Medulla oblongata (tissue), 1 donor: ENCODE results near the gene SLC22A12.

Source experiments
- DNase-seq: peaks from one replicate; pipeline ENCODE4 v3.0.0-alpha.2; 2015; ENCODE audit errors: extremely low spot score

Gene SLC22A12

DNA sequence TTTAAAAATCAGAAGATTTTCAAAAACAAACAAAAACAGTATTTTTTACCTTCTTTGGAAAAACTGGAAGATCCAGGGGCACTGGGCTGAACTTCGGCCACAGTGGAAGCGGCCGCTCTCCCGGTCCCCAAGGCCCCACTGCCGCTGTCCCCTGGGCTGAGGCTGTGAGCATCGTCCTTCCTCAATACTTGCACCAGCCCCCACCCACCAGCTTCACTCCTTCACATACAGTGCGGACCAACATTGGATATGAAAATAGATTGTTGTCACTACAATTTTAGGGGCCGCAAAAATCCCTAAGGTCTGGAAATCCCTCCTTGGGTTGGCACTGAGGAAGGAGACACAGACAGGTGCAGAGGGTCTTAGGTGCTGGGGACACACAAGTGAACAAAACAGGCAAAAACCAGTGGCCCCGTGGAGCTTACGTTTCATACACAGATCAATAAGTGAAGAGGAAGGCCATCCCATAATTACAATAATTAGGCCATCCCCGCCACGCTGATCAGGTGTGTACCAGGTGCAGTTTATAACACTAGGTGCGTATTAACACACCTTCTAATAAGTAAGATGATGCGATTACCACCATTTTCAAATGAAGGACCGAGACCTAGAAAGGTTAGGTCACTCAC, 28.2 kb upstream of the SLC22A12 start:
- DNase-seq = no peak

DNA sequence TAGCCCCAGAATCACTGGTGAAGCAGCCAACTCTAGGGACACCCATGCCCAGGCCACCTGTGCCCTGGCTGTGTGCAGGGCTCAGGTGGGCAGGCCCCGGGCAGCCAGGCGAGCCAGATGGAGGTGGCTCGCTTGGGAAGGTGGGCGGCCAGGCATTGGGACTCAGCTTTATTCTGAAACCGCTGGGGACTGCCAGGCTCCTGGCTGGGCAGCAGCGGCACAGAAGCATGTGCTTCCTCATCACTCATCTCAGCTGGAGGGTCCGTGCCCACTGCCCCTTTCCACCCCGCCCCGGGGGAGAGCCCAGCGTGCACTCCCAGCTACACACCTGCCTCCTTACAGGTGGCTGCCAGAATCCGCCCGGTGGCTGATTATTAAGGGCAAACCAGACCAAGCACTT, 27.1 kb upstream of the SLC22A12 start:
- no peak for DNase-seq

DNA sequence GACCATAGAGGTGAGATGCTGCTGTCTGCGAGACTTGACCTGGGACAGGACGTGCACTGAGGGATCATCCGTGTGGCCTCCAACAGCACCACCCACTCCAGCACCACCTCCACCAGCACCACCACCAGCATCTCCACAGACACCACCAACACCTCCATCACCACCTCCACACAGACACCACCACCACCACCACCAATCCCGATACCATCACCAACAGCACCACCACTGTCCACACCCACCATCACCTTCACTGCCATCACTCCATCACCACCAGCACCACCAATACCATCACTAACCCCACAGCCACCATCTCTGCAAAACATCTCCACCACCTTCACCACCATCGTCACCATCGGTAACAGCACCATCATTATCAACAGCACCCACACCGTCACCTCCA, 26.6 kb upstream of the SLC22A12 start:
- no peak for DNase-seq

DNA sequence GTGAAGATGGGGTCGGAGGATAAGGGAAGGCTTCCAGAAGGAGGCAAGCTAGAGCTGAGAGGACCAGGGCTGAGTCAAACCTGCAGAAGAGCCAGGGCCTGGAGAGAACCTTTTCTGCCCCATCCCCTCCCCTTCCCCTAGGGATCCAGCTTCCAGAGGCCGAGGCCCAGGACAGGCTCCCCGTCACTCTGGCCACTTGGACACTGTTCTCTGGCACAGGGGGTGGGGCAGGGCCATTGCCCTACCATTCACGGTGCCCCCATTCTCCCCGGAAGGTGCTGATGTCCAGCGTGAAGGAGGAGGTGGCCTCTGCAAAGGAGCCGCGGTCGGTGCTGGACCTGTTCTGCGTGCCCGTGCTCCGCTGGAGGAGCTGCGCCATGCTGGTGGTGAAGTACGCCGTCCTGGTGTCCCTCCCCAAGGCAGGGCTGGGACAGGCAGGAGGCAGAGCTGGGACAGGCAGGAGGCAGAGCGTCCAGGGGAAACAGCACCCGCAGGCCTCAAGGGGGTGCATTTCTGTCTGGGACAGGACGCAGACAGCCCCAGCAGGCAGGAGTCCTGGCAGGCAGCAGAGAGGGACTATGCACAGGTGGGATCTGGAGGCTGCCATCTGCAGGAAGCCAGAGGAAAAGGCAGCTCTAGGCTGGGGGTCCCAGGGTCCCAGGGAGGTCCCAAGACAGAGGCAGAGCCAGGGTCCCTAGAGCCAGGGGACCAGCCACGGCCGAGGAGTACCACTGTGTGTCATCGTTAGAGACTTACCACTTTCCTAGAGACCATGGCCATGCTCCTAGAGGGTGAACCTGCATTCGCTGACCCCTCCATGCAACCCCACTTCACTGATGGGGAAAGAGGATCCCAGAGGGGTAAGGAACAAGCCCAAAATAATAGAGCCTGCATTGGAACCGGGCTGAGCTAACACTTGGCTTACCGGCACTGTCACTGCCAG, 25.8 kb upstream of the SLC22A12 start:
- DNase-seq = no peak

DNA sequence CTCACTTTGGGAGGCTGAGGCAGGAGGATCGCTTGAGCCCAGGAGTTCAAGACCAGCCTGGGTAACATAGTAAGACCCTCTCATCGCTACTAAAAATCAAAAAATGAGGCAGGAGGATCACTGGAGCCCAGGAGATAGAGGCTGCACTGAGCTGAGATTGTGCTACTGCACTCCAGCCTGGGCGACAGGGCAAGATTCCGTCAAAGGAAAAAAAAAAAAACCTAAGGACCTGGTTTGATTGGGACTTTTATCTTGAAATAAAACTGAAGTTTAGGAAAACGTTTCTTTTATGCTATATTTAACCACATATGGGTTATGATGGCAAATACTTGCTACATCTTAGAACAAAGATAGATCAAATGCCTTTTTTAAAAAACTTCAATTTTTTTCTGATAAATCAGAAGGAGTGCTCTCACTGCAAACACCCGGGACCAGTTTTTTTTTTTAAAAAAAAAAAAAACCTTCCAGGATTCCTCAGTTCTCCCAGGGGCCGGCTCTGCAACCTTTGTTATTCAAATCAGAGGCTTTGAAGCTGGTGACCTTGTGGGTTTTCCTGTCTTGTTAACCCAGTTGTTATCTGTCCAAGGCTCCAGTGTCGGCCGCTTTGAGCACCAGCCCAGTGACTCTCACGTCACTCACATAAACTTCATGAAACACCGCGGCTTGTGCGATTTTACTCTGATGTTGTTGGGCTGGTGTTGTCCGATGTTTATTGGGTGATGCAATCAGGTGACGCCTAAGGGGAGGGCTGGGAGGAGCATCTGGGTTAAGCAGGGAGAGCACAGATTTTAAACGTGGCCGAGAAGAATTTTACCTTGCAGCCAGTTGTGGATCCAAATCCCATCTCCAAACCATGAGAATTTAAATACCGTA, 24.7 kb upstream of the SLC22A12 start:
- peak; percentile 69 for DNase-seq

DNA sequence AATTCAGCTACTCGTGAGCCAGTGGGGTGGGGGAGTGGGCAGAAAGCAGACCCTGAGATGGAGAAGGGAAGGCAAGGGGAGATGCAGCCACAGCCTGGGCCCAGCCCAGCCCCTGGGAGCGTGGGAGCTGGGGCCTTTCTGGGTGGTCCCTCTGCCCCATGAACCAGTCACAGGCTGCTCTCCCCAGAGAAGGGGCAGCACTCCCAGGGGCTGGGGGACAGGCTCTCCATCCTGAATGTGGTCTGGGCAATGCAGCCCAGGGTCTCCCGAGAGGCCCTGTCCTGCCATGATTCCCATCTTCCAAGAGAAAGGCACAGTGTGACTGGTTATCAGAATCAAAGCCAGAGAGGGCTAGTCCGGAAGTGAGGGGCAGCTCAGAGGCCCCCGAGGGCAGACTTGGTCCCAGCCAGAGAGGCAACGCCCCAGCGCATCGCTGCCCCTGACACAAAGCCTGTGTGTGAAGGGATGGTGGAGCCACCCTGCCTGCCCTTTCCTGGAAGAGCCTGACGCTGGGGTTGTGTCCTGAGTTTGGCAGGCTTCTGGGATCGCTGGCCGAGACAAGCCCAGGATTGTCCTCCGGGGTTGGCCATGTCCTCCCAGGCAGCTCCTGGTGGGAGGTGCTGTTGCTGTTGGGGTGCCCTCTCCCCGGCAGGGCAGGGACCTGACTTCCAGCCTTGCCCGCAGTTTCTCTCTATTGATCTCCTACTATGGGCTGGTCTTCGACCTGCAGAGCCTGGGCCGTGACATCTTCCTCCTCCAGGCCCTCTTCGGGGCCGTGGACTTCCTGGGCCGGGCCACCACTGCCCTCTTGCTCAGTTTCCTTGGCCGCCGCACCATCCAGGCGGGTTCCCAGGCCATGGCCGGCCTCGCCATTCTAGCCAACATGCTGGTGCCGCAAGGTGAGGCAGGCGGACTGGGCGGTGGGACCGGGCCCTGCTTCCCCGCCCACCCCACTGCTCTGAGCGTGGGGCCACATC, 23.8 kb upstream of the SLC22A12 start:
- peak; percentile 17 for DNase-seq

DNA sequence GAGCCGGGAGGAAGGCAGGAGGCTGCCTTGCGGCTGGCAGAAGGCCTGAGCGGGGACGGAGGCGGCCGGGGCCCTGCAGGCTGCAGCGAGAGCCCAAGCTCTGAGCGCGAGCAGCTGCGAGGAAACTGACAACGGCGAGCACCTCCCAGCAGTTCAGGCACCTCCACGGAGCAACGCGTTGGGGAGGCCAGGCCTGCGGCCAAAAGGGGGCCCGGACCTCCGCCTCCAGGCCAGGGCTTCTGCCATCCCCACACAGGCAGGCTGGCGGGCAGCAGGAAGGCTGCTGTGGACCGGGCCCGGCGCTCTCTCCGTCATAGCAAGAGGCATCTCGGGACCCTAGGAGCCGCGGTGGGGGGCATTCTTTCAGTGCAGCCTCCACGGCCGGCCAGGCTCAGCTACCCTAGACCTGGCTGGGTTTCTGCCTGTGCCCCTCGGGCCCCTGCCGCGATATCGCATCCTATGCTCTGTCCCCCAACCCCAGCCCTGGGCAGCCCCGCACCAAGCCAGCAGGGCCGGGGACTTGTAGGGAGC, 22.9 kb upstream of the SLC22A12 start:
- DNase-seq = no peak

DNA sequence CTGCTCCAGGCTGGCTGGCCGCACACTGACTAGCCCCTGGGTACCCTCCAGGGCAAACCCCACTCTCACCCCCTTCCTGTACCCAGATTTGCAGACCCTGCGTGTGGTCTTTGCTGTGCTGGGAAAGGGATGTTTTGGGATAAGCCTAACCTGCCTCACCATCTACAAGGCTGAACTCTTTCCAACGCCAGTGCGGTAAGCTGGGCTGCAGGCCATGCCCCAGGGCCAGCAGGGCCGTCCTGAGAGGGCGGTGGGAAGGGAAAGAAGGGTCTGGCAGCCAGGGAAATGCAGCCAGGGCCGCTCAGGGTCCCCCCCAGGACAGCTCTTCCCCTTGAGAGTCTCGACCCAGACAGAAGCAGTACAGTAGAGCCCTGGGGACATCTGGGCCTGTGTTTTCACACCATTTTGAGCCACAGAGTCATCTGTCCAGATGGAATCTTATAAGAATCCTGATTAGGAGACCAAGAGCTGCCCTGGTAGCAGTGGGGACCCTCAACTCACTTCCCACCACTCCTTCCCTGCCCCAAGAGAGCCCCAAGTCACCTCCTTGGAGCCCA, 22.4 kb upstream of the SLC22A12 start:
- DNase-seq = no peak

DNA sequence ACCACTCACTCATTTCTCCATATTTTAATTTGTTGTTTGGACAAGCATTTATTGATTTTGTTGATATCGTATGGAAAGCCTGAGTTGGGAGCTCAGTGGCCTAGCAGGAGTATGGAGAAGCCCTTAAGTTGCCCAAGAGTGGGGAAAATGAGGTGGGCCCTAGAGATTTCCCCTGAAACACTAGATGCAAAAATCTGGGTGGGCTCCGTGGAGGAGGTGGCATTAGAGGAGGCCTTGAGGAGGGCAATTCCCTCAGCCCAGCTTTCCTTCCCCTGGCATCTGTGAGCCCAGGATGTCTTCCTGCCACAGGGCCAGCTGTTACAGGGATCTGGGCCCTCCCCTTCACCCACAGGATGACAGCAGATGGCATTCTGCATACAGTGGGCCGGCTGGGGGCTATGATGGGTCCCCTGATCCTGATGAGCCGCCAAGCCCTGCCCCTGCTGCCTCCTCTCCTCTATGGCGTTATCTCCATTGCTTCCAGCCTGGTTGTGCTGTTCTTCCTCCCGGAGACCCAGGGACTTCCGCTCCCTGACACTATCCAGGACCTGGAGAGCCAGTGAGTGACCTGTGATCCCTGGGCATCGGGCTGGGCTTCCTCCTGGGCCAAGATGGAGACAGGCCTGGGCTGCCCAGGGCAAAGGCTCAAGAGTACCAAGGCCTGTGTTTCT, 21.6 kb upstream of the SLC22A12 start:
- DNase-seq = no peak

DNA sequence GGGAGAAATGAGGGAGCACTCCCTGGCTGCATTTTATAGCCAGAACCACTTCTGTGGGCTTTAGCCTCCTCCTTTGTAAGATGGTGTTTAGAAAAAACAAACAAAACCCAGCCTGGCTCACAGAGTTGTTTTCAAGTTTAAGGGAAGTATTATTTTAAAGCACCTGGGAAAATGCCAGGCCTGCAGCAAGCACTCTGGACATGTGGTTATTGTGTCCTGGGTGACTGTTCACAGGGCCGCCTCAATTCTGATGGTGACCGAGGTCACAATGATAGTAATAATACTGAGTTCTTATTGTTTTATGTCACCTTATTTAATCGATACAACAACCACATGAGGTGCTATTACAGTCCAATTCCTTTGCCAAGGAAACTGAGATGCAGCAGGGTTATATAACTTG, 20.7 kb upstream of the SLC22A12 start:
- DNase-seq = no peak

DNA sequence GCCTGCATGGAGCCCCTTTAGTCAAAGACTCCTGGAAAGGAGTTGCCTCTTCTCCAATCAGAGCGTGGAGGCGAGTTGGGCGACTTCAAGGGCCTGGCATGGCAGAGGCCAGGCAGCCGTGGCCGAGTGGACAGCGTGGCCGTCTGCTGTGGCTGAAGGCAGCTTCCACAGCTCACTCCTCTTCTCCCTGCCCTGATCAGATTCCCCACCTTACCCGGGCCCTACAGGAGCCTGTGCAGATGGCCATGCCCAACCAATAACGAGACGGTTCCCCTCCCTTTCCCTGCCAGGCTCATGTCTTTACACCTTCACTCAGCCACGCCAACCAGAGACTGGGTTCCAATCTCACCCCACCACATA, 20.0 kb upstream of the SLC22A12 start:
- DNase-seq = no peak

DNA sequence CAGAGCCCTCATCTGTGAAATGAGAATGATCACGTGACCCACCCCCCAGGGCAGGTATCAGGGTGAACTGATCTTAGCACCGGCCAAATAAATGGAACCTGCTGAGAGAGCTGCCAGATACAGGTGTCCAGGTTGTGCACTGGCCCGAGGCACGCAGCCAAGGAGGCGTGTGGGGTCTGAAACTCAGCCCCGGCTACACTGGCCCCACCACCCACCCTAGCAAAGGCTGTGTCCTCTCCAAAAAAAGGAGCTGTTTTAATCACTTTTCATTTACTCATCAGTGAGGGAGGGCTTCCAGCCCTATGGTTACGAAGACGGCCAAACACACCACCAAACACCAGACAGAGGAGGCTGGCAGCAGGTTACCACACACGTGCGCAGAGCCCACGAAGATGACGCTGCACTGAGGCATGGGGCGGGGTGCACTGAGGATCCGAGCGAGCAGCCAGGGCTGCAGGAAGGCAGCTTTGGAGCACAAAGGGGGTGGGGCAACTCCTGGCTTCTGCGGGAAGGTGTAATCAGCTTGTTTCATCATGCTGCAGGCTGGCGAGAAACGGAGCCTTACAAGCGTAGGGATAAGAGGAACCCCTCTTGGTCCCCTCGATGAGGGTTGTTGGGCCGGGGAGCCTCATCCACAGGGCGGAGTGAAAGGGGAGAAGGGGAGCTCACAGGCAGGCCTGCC, 19.5 kb upstream of the SLC22A12 start:
- no peak for DNase-seq

DNA sequence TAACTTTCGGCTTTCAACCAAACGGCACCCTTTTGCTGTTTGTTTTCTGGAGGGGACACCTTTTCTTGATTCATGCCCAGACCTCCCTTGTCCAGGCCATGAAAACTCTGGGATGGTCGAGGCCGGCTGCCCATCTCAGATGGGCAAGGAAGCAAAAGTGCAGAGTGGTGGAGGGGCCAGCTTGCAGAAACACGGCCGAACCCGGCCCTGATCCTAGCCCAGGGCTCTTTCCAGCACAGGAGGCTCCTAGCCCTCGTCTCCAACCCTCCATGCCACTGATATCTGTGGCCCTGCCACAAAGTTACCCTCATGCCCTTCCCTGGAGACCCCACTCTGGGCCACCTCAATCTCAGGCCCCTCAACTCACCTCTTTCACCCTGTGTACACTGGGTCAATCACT, 18.9 kb upstream of the SLC22A12 start:
- no peak for DNase-seq

DNA sequence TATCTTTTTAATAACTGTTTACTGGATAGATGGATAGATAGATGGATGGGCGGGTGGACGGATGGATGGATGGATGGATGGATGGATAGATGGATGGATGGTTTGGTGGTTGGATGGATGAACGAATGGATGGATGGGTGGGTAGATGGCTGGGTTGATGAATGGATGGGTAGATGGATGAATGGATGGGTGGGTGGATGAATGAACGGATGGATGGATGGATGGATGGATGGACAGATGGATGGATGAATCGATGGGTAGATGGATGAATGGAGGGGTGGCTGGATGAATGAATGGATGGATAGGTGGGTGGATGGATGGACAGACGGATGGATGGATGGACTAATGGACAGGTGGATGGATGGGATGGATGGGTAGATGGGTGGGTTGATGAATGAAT, 13.8 kb upstream of the SLC22A12 start:
- DNase-seq = no peak

DNA sequence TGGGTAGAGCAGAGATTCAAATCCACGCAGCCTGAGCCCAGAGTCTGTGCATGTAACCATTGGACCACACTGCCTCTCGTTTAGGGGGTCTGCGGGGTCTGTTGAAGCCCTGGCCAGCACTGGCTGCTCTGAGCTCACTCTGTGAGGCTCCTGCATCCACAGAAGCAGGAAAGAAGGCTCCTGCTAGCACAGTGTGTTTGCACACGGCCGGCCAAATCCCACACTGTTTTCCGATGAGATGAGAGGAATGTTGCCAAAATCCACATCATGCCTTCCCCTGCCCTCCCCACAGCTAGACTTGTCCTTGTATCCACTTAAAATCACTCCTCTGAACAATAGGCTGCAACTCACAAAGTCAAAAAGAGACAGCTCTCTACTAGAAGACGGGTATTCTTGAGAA, 10.6 kb upstream of the SLC22A12 start:
- no peak for DNase-seq

DNA sequence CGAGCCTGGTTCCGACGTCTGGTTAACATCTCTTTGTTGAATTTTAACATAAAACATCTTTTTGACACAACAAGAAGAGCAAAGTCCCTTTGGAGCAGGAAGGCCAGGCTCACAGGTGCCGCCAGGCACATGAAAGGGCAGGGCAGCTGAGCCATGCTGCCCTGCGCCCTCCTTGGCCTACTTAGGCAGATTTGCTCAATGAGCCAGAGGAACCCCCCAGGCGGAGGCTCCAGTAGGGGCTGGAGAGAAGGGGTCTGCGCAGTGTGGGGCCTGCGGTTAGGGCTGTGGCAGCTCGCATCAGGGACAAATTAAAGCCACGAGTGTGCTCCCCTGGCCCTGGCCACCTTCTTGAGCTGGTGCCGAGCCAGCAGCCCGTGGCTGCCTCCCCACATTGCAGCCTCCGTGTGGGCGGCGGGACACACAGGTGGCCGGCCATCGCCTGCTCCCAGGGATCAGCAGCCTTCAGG, 9.9 kb upstream of the SLC22A12 start:
- no peak for DNase-seq

DNA sequence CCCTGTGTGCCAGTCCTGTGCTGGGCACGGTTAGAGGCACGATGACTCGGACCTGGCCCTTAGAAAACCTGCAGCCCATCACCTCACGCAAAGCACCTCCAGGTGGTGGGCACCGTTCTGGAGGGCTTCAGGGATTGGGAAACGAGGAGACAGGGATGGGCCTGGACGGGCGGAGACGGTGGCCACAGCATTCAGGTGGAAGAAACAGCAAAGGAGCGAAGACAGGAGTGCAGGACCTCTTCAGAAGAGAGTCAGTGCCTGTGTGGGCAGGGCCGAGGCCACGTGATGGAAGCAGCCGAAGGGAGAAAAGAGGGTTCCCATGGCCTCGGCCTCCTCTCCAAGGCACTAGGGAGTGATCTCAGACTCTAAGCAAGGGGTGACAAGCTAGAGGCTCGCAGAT, 8.1 kb upstream of the SLC22A12 start:
- no peak for DNase-seq

DNA sequence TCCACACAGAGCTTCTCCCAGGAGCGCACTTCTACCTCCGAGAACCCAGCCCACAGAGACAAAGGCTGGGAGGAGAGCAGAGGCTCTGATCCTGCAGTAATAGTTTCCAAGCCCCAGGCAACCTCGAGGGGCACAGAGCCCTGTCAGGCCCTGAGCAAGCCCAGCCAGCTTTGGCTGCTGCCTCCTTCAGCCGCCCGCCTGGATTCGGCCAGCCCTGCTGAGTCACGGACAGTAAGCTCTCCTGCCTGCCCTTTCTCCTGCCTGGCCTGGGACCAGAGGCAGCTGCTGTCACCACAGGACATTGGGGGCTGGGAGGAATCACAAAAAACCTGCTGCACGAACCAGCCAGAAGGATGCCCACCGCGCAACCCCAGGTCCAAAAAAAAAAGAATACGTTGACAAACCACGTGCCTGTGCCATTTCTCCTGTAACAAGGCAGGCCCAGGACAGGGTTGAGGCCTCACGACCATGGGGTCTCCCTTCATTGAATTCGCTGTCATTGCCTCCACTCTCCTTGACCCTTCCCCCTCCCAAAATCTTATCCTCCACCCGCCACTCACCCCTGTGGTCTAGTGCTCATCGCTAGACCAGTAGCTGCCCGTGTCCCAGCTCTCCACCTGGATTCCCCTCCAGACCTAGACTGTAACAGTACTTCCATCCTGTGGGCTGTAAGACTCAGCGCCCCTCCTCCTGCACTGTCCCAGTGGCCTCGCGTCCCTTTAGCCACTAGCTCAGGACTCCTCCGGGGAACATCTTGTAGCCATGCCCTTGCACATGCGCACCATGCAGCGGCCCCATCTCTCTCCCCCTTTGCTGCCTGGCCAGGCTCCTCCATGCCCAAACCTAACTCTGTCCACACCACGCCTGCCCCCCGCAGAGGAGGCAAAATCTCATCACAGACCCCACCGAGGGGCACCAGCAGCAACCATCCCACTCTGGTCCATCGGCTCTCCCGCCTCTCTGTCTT, 7.4 kb upstream of the SLC22A12 start:
- no peak for DNase-seq
